Muscle of leg (tissue), 11 donors: ENCODE measurements around the gene DKK3. TPM values are rescaled to one million over a fixed set of nuclear protein-coding genes. Genes with fewer than 3 reads are reported as not detected.

ENCODE experiments used
- DNase-seq: peaks from one replicate; pipeline ENCODE4 v3.0.0; 2013
- H3K27ac ChIP-seq: one replicate; pipeline ENCODE4 v1.5.1; 2013; ENCODE audit warnings: mild to moderate bottlenecking, low read length, control low read depth
- H3K27me3 ChIP-seq: one replicate; pipeline ENCODE4 v1.6.1; 2013; ENCODE audit warnings: low read length; ENCODE audit not compliant: control insufficient read depth, insufficient read depth
- H3K36me3 ChIP-seq: one replicate; pipeline ENCODE4 v1.6.1; 2013; ENCODE audit warnings: low read length; ENCODE audit not compliant: control insufficient read depth, insufficient read depth
- H3K4me1 ChIP-seq: one replicate; pipeline ENCODE4 v1.6.1; 2013; ENCODE audit warnings: low read length; ENCODE audit not compliant: control insufficient read depth, insufficient read depth
- H3K4me3 ChIP-seq: one replicate; pipeline ENCODE4 v1.5.1; 2013; ENCODE audit warnings: low read length, control low read depth
- H3K9me3 ChIP-seq: replicated peaks from 2 replicates; pipeline ENCODE4 v1.6.1; 2013; ENCODE audit warnings: low read depth, low read length; ENCODE audit not compliant: control insufficient read depth
- WGBS: methylation state at CpG from one replicate; pipeline ENCODE4 v1.1.5; 2013; ENCODE audit warnings: missing lambda C conversion rate; ENCODE audit not compliant: insufficient coverage; 5-methylcytosine and 5-hydroxymethylcytosine counted together
- polyA plus RNA-seq, 8 donors: library from polyadenylated mRNA; unstranded; fragments of 120-200 nt; gene quantifications; one replicate each; pipeline versions ENCODE4 v1.2.1 to v1.2.3, GENCODE V29; 2013; ENCODE audit warnings: inconsistent platforms in 1 of 8, low replicate concordance in 1 of 8; ENCODE audit not compliant: insufficient read length in 8 of 8, insufficient read depth in 1 of 8
- total RNA-seq: library from RNA; stranded (reverse); fragments of 120-200 nt; gene quantifications from one replicate; pipeline ENCODE4 v1.2.4, GENCODE V29; 2013

DKK3 gene
- total and polyA plus RNA-seq, 9 donors: 53.3 to 128 (median 81.9) TPM

DNA sequence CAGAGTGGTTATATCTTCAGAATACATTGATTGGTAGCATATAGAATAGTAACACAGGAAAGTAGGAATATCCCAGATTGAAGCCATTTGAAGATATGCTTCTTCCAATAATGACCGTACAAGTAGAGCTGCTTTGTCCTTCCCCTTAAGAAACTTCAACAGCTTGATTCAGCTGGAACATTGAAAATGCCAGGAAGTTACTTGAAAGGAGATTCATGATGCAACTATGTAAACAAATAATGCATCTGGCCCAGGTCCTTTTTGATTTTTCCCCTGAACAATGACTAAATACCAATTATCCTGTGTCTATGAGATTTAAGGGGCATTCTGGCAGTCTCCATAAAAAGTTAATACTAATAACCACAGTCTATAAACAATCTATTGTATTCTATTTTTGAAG is 3.0 kb downstream of the DKK3 start:
- Histone ChIP-seq H3K36me3 (peaks cover 11% of the 10 kb centered on the region), H3K27me3 (peaks cover 25% of the 10 kb centered on the region), H3K27ac (no peak overlapping the region), H3K4me1 (peaks cover 35% of the 10 kb centered on the region), H3K4me3 (no peak overlapping the region), H3K9me3 (no peaks in the 10 kb centered on the region)
- DNase-seq: no peak
- WGBS: no CpG with 5 or more reads among the region's 1 CpG

DNA sequence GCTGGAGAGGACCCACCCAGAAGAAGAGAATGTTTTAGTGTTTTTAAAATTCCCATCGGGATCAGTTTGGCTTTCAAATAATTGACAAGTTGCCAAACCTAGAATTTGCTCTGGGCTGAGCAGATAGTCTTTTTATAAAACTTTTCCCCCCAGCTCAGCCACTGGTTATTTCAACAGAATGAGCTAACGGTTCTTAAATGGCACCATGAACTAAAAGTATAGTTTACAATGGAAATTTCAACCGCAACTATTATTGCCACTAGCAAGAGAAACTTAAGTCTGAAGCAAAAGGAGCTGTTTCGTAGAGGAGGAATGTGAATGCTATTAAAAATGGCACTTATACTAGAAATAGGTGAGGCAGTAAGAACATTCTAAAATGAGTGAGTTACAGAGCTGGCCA is 3.4 kb downstream of the DKK3 start:
- Histone ChIP-seq H3K4me1 (peaks cover 35% of the 10 kb centered on the region), H3K27ac (no peak overlapping the region), H3K9me3 (no peaks in the 10 kb centered on the region), H3K36me3 (peaks cover 11% of the 10 kb centered on the region), H3K4me3 (no peak overlapping the region), H3K27me3 (peaks cover 23% of the 10 kb centered on the region)
- WGBS: no CpG with 5 or more reads among the region's 4 CpGs
- no peak for DNase-seq

DNA sequence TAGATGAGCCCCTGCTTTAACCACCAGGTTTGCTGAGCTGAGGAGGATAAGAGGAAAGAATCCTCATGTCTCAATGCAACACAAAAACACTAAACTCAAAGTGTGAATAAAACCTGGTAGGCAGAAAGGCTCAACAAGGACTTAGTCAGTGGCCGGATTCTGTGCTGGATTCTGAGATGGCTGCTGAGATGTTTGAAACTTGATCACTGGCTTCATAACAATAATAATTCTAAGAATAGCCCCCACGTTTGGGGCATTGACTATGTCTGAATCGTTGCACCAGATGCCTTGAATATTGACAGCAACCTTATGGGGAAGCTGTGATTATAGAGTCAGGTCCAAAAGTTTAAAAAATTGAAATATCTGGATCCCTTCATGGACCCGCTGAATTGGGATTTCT is 4.6 kb downstream of the DKK3 start:
- H3K27ac ChIP-seq: peak overlapping the region; percentile 17
- H3K27me3 ChIP-seq: peaks cover 14% of the 10 kb centered on the region
- DNase-seq: no peak
- no peak overlapping the region for H3K4me3 ChIP-seq
- H3K9me3 ChIP-seq: no peaks in the 10 kb centered on the region
- H3K4me1 ChIP-seq: peaks cover 30% of the 10 kb centered on the region
- no CpG with 5 or more reads among the region's 4 CpGs for WGBS
- H3K36me3 ChIP-seq: peaks cover 11% of the 10 kb centered on the region

DNA sequence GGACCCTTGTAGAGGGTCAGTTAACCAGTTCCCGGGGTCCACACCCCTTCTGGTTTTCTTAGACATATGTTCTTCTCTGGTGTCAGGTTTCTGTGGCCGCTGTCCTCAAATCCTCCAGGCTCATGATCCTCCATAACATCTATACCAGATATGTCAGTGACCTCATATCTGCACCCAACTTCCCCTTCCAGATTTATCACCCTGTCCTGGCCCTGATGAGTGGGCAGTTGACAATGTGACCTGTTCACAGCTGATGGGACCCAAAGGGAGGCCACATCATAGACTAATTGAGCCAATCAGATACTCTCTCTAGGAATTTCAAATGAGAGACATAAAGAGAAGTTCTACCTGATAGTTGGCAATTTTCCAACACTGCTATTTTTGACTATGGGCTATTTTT is 5.1 kb downstream of the DKK3 start:
- 70% methylated on average over 2 of the region's 2 CpGs for WGBS
- Histone ChIP-seq H3K27me3 (peaks cover 11% of the 10 kb centered on the region), H3K9me3 (no peaks in the 10 kb centered on the region), H3K4me1 (peaks cover 30% of the 10 kb centered on the region), H3K27ac (no peak overlapping the region), H3K36me3 (peaks cover 12% of the 10 kb centered on the region), H3K4me3 (no peak overlapping the region)
- DNase-seq: no peak

DNA sequence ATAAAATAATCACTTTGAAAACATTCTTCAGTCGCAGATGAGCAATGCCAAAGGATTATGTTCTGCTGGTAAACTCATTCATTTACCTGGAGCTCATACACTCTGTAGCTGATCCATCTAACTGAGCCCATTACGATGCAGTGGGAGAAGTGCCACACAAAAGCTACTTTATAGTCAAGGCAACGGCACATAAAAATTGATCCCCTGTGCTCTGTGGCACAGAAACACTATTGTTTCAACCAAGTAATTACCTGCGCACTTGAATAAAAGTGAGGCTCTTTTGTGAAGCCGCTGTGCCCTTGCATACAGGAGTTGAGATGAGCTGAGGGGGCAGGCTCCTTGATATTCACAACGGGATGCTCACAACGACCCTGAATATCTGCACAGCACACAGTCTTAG is 7.2 kb downstream of the DKK3 start:
- Histone ChIP-seq H3K9me3 (no peaks in the 10 kb centered on the region), H3K36me3 (peaks cover 16% of the 10 kb centered on the region), H3K4me1 (peaks cover 28% of the 10 kb centered on the region), H3K27ac (no peak overlapping the region), H3K4me3 (no peak overlapping the region), H3K27me3 (no peaks in the 10 kb centered on the region)
- DNase-seq: no peak
- WGBS: 77% methylated on average over 6 of the region's 7 CpGs

DNA sequence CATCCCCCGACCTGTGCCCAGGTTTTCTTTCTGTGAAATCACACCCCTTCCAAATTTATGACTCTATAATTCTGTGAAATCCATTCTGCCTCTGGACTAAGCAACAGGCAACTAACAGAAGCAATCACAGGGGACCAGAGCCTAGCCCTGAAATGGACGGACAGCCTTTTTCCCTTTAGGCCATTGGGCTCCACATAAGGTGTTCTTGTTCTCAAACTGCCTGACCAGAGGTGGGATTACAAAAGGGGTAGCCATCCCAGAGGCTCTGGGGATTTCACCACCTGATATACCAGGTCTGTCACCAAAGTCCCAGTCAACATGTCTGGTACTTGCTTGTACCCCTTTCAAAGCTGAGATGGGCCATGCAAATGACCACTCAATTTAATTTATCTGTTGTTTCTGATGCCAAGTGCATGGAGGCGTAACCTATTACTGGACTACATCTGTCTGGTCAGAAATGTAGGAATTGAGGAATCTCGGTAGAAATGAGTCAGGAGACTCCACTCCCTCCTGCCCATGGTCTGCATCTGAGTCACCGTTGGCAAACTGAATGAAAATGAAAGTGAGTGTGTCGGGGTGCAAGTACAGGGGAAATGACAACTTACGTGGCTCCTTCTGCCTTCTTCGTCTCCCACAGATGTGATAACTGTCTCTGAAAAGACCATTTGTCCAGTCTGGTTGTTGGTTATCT is 10.2 kb downstream of the DKK3 start:
- Histone ChIP-seq H3K9me3 (no peaks in the 10 kb centered on the region), H3K4me1 (peaks cover 18% of the 10 kb centered on the region), H3K4me3 (no peak overlapping the region), H3K27me3 (no peaks in the 10 kb centered on the region), H3K36me3 (peaks cover 18% of the 10 kb centered on the region), H3K27ac (no peak overlapping the region)
- no peak for DNase-seq
- WGBS: 100% methylated on average over 1 of the region's 8 CpGs

DNA sequence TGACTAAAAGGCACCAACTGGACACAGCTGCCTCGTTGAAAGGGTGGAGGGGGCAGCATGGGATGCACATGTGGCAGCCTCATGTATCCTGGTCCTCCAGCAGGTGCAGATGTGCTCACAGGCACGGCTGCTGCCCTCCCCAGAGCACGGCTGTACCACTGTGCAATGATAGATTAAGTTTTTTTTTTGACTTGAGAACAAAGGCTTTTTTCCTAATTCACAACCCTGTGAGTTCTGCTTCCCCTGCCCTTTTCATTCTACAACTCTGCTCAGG is 11.4 kb downstream of the DKK3 start:
- peaks cover 18% of the 10 kb centered on the region for H3K36me3 ChIP-seq
- H3K27ac ChIP-seq: no peak overlapping the region
- no peaks in the 10 kb centered on the region for H3K9me3 ChIP-seq
- WGBS: no CpG with 5 or more reads among the region's 3 CpGs
- H3K27me3 ChIP-seq: no peaks in the 10 kb centered on the region
- H3K4me1 ChIP-seq: peaks cover 13% of the 10 kb centered on the region
- H3K4me3 ChIP-seq: no peak overlapping the region
- DNase-seq: no peak

DNA sequence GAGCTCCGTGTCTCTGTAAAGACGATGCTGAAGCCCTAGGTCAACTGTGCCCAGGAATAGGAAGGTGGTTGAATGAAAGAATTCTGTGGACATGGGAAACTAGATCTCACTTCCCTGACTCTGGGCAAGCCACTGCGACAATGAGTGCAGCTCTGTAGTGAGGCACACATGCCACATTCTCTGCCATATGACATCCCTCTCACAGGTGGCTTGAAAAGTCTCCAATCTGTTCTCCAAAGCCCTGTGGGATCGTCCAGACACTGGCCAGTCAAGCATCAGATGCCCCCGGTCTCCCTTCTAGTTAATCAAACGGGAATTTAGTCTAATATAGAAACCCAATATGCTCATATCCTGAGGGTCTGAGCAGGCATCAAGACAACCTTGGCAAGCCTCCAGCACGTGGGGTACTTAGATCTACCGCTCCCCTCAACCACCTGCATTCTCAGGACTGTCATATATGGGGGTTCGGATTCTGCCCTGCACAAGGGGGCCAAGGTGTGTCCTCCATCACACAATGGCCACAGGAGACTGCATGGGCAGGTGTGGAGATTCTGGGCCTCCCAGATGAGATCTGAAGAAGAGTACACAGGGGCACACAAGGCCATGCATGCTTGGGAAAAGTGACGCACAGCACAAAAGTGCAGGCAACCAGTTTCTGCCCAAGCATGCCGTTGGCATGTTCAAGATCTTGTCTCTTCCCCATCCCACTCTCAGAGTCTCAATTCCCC is 11.9 kb downstream of the DKK3 start:
- DNase-seq: no peak
- Histone ChIP-seq H3K4me1 (peaks cover 13% of the 10 kb centered on the region), H3K36me3 (peaks cover 17% of the 10 kb centered on the region), H3K27ac (no peak overlapping the region), H3K4me3 (no peak overlapping the region), H3K9me3 (no peaks in the 10 kb centered on the region), H3K27me3 (no peaks in the 10 kb centered on the region)
- 75% methylated on average over 4 of the region's 11 CpGs for WGBS

DNA sequence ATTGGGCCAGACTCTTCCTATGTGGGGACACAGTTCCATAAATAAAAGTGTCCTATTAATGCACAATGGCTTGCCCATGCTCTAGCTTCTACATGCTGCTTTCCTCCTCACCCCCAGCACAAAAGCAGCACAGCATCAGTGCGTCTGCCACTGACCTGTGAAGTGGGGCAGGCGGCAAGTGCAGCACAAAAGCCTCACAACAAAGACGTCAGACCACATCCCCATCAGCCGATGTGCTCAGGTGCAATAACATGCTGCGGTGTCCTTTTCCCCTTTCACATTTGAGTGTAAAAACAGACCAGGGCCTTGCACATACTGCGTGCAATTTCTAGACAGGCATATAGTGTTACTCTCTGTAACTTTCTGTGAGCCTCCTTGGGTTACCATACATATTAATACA is 12.8 kb downstream of the DKK3 start:
- Histone ChIP-seq H3K9me3 (no peaks in the 10 kb centered on the region), H3K27me3 (no peaks in the 10 kb centered on the region), H3K4me1 (peaks cover 13% of the 10 kb centered on the region), H3K36me3 (peaks cover 12% of the 10 kb centered on the region), H3K27ac (no peak overlapping the region), H3K4me3 (no peak overlapping the region)
- 69% methylated on average over 2 of the region's 6 CpGs for WGBS
- peak; percentile 48 for DNase-seq

DNA sequence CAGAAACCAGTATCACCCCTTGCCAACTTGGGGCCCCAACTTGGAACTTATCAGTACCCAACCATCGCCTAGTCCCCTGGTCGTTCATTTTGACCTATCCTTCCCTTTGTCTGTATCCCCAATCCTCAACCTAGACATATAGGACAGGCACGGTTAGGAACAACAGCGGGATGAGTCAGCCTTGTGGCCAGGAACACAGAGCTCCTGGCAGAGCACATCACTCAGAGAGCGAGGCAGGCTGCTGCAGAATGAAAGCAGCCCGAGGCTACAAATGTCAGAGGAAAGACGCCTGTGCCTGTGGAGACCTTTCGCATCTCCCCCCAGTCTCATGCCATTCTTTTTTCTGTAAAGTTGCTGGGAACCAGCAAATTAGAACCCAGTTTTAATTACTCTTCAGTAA is 14.6 kb downstream of the DKK3 start:
- H3K27ac ChIP-seq: no peak overlapping the region
- H3K4me3 ChIP-seq: no peak overlapping the region
- H3K4me1 ChIP-seq: peaks cover 13% of the 10 kb centered on the region
- no peaks in the 10 kb centered on the region for H3K9me3 ChIP-seq
- H3K27me3 ChIP-seq: no peaks in the 10 kb centered on the region
- H3K36me3 ChIP-seq: peaks cover 12% of the 10 kb centered on the region
- WGBS: 68% methylated on average over 5 of the region's 8 CpGs
- no peak for DNase-seq
